IMR-90 (cell line): ENCODE results near the gene ASXL1. TPM values are rescaled to one million over a fixed set of nuclear protein-coding genes. Genes with fewer than 3 reads are reported as not detected.

Experiments
- ATAC-seq: fragments of 200-7000 bp; cut with Tn5 transposase; 2 replicates; pipeline ENCODE4 v1.9.1; 2020; ENCODE audit warnings: low read depth, mild to moderate bottlenecking, moderate library complexity
- BruUV-seq: library from RNA; stranded (reverse); fragments of 400-500 nt; replicated peaks from 2 replicates; lab custom pipeline; 2021; lab: Mats Ljungman, UMichigan
- CTCF ChIA-PET: fragments of 300-600 bp; formaldehyde crosslinking; extraction: SDS; loops from one replicate; lab custom pipeline; 2021; ENCODE audit warnings: antibody characterized with exemption; lab: Yijun Ruan, JAX
- POLR2A ChIA-PET: fragments of 300-600 bp; sonication (Branson Sonifier 250); formaldehyde crosslinking; loops from one replicate; lab custom pipeline; 2022; ENCODE audit warnings: antibody characterized with exemption; ENCODE audit not compliant: unreplicated experiment; lab: Charles Lee
- DNase-seq: peaks from one replicate; pipeline ENCODE4 v3.0.0; 2013
- H2AFZ ChIP-seq: replicated peaks from 2 replicates; pipeline ENCODE3; 2013; ENCODE audit warnings: low read length, mild to moderate bottlenecking; ENCODE audit not compliant: poor library complexity
- H2AK5ac ChIP-seq: 2 replicates; pipeline ENCODE4 v1.6.1; 2013; ENCODE audit warnings: low read depth, low read length, inconsistent platforms
- H2AK9ac ChIP-seq: replicated peaks from 2 replicates; pipeline ENCODE3; 2013; ENCODE audit warnings: mild to moderate bottlenecking, low read depth, low read length, moderate library complexity; ENCODE audit not compliant: poor library complexity
- H2BK120ac ChIP-seq: 2 replicates; pipeline ENCODE4 v1.6.1; 2013; ENCODE audit warnings: low read depth, low read length, inconsistent platforms
- H2BK15ac ChIP-seq: 3 replicates; pipeline ENCODE4 v1.6.1; 2013; ENCODE audit warnings: low read depth, low read length, inconsistent platforms
- H2BK20ac ChIP-seq: 2 replicates; pipeline ENCODE4 v1.6.1; 2013; ENCODE audit warnings: low read depth, mild to moderate bottlenecking, inconsistent platforms, low read length, moderate library complexity
- H2BK5ac ChIP-seq: 2 replicates; pipeline ENCODE4 v1.6.1; 2013; ENCODE audit warnings: mild to moderate bottlenecking, low read depth, low read length, inconsistent platforms; ENCODE audit not compliant: poor library complexity, severe bottlenecking
- H3K14ac ChIP-seq: replicated peaks from 2 replicates; pipeline ENCODE4 v1.6.1; 2013; ENCODE audit warnings: low read depth, low read length, inconsistent platforms
- H3K18ac ChIP-seq: 2 replicates; pipeline ENCODE4 v1.6.1; 2013; ENCODE audit warnings: low read depth, low read length, control low read depth
- H3K23ac ChIP-seq: 2 replicates; pipeline ENCODE4 v1.6.1; 2013; ENCODE audit warnings: low read depth, low read length, inconsistent platforms
- H3K27ac ChIP-seq: 2 replicates; pipeline ENCODE4 v1.5.1; 2013; ENCODE audit warnings: mild to moderate bottlenecking, control low read depth, low read length; ENCODE audit not compliant: insufficient read depth
- H3K27me3 ChIP-seq: 2 replicates; pipeline ENCODE4 v1.6.1; 2013; ENCODE audit warnings: low read length; ENCODE audit not compliant: control insufficient read depth, insufficient read depth
- H3K36me3 ChIP-seq: 2 replicates; pipeline ENCODE4 v1.6.1; 2013; ENCODE audit warnings: low read length, mixed read lengths; ENCODE audit not compliant: control insufficient read depth, insufficient read depth
- H3K4ac ChIP-seq: 2 replicates; pipeline ENCODE4 v1.6.1; 2013; ENCODE audit warnings: low read depth, low read length, inconsistent platforms
- H3K4me1 ChIP-seq: 2 replicates; pipeline ENCODE4 v1.6.1; 2013; ENCODE audit warnings: low read length, mixed read lengths; ENCODE audit not compliant: control insufficient read depth, insufficient read depth
- H3K4me2 ChIP-seq: 2 replicates; pipeline ENCODE4 v1.6.1; 2013; ENCODE audit warnings: low read depth, mild to moderate bottlenecking, control low read depth, low read length, moderate library complexity
- H3K4me3 ChIP-seq: 2 replicates; pipeline ENCODE4 v1.5.1; 2013; ENCODE audit warnings: low read depth, mild to moderate bottlenecking, control low read depth, low read length, moderate library complexity; ENCODE audit not compliant: insufficient read depth
- H3K56ac ChIP-seq: 2 replicates; pipeline ENCODE4 v1.6.1; 2013; ENCODE audit warnings: low read length, inconsistent platforms; ENCODE audit not compliant: insufficient read depth; ENCODE audit errors: extremely low read depth
- H3K79me1 ChIP-seq, 2 experiments: 2 replicates each; pipeline ENCODE4 v1.6.1; 2013; ENCODE audit warnings: low read length in 2 of 2, inconsistent platforms in 1 of 2, low read depth in 1 of 2
- H3K9ac ChIP-seq: 2 replicates; pipeline ENCODE4 v1.6.1; 2013; ENCODE audit warnings: low read depth, low read length, control low read depth
- H3K9me1 ChIP-seq: 2 replicates; pipeline ENCODE4 v1.6.1; 2013; ENCODE audit warnings: low read length, inconsistent platforms; ENCODE audit not compliant: insufficient read depth
- H3K9me3 ChIP-seq: 2 replicates; pipeline ENCODE4 v1.6.1; 2013; ENCODE audit warnings: low read length; ENCODE audit not compliant: control insufficient read depth, insufficient read depth
- H4K20me1 ChIP-seq: 2 replicates; pipeline ENCODE4 v1.6.1; 2013; ENCODE audit warnings: low read length, inconsistent platforms; ENCODE audit not compliant: insufficient read depth
- H4K5ac ChIP-seq: 2 replicates; pipeline ENCODE4 v1.6.1; 2013; ENCODE audit warnings: mild to moderate bottlenecking, low read depth, low read length, control low read depth
- H4K8ac ChIP-seq, 2 experiments: 2 replicates each; pipeline ENCODE4 v1.6.1; 2013; ENCODE audit warnings: low read depth in 2 of 2, low read length in 2 of 2, control low read depth in 1 of 2, inconsistent platforms in 1 of 2
- H4K91ac ChIP-seq: 2 replicates; pipeline ENCODE4 v1.6.1; 2013; ENCODE audit warnings: low read depth, low read length, inconsistent platforms; ENCODE audit not compliant: insufficient read depth
- BHLHE40 ChIP-seq: fragments of 150-350 bp; IDR thresholded peaks from 2 replicates; pipeline ENCODE4 v1.6.1; 2016; ENCODE audit warnings: mild to moderate bottlenecking, low read depth, low read length
- CEBPB ChIP-seq: IDR thresholded peaks from 2 replicates; pipeline ENCODE4 v1.6.1; 2012; ENCODE audit warnings: low read depth, low read length, improper control_type of control experiment
- FOS ChIP-seq: fragments of 150-350 bp; IDR thresholded peaks from 2 replicates; pipeline ENCODE4 v1.6.1; 2016; ENCODE audit warnings: low read depth, low read length
- MAFK ChIP-seq: IDR thresholded peaks from 2 replicates; pipeline ENCODE4 v1.6.1; 2012; ENCODE audit warnings: low read depth, low read length, improper control_type of control experiment
- MAZ ChIP-seq: IDR thresholded peaks from 2 replicates; pipeline ENCODE4 v1.6.1; 2012; ENCODE audit warnings: low read depth, mild to moderate bottlenecking, low read length, improper control_type of control experiment, moderate library complexity, borderline replicate concordance
- MXI1 ChIP-seq: IDR thresholded peaks from 2 replicates; pipeline ENCODE4 v1.6.1; 2012; ENCODE audit warnings: low read depth, mild to moderate bottlenecking, low read length, moderate library complexity, borderline replicate concordance
- NFE2L2 ChIP-seq: fragments of 150-350 bp; IDR thresholded peaks from 2 replicates; pipeline ENCODE4 v1.6.1; 2016; ENCODE audit warnings: low read depth, mild to moderate bottlenecking, low read length
- POLR2A ChIP-seq: IDR thresholded peaks from 2 replicates; pipeline ENCODE4 v1.6.1; 2012; ENCODE audit warnings: mild to moderate bottlenecking, low read depth, low read length
- RCOR1 ChIP-seq: IDR thresholded peaks from 2 replicates; pipeline ENCODE4 v1.6.1; 2012; ENCODE audit warnings: mild to moderate bottlenecking, low read length, improper control_type of control experiment; ENCODE audit not compliant: insufficient replicate concordance
- SMC3 ChIP-seq: fragments of 150-350 bp; IDR thresholded peaks from 2 replicates; pipeline ENCODE4 v1.6.1; 2016; ENCODE audit warnings: low read depth, mild to moderate bottlenecking, antibody characterized with exemption, low read length, moderate library complexity
- WGBS, 2 experiments: methylation state at CpG; one replicate each; pipeline versions ENCODE4 v1.1.5 to v1.1.7; 2013; ENCODE audit warnings: missing lambda C conversion rate in 2 of 2; ENCODE audit not compliant: insufficient read length in 1 of 2; ENCODE audit errors: extremely low coverage in 2 of 2; 5-methylcytosine and 5-hydroxymethylcytosine counted together
- dilution Hi-C: fragments of 300-500 bp; cut with HindIII; formaldehyde crosslinking; loops from one replicate; pipeline ENCODE4 v1.14.3; 2018; ENCODE audit warnings: low sequenced_read_pairs; ENCODE audit not compliant: unreplicated experiment
- in situ Hi-C: fragments of 300-500 bp; cut with MboI; formaldehyde crosslinking; loops from 3 replicates; pipeline ENCODE4 v1.14.3; 2019; ENCODE audit warnings: low sequenced_read_pairs, inconsistent platforms, mixed read lengths
- intact Hi-C: fragments of 100-400 bp; cut with micrococcal nuclease; formaldehyde crosslinking; loops from 2 replicates; pipeline ENCODE4 v1.10.0; 2022
- polyA plus RNA-seq, 3 experiments: library from polyadenylated mRNA; depleted of rRNA; stranded (reverse); fragments of >200 nt; gene quantifications; 2 replicates each; pipeline ENCODE4 v1.2.3, GENCODE V29; 2012; ENCODE audit warnings: low replicate concordance in 1 of 3
- total RNA-seq: library from RNA; depleted of rRNA; stranded (reverse); fragments of >200 nt; gene quantifications from 2 replicates; pipeline ENCODE4 v1.2.3, GENCODE V29; 2012

ASXL1 gene
- total and polyA plus RNA-seq, 2 of the 4 experiments (the other 2 are of a cell fraction), result 29.9 to 37.1 TPM

DNA sequence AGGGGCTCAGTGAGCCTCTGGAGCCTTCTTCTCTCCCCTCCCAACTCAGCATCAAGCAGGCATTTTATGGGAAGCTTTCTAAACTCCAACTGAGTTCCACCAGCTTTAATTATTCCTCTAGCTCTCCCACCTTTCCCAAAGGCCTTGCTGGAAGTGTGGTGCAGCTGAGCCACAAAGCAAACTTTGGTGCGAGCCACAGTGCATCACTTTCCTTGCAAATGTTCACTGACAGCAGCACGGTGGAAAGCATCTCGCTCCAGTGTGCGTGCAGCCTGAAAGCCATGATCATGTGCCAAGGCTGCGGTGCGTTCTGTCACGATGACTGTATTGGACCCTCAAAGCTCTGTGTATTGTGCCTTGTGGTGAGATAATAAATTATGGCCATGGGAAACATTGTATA, 78.8 kb downstream of the ASXL1 start:
- H3K9me3 ChIP-seq, result no peaks in the 10 kb centered on the region
- no peak overlapping the region for H2AFZ ChIP-seq
- H3K4me2 ChIP-seq, result no peak overlapping the region
- no peak for DNase-seq
- no peak overlapping the region for H3K9ac ChIP-seq
- no peak overlapping the region for H2BK20ac ChIP-seq
- no peaks in the 10 kb centered on the region for H3K27me3 ChIP-seq
- dilution Hi-C loops (no loop called here), in situ Hi-C loops (no loop called here), intact Hi-C loops (loop anchor here (5.0 kb wide), 1 partner anchor 100 kb away; no protein-coding TSS in a partner anchor)
- H4K20me1 ChIP-seq, result peaks cover 51% of the 10 kb centered on the region
- CTCF ChIA-PET, result no interaction called here
- BruUV-seq, result no TSS peak
- no peak overlapping the region for H3K4ac ChIP-seq
- H4K5ac ChIP-seq, result no peak overlapping the region
- no peak overlapping the region for H3K56ac ChIP-seq
- no peak overlapping the region for H3K23ac ChIP-seq
- no peak overlapping the region for H2AK9ac ChIP-seq
- peaks cover 68% of the 10 kb centered on the region for H3K36me3 ChIP-seq
- peaks cover 36 to 74% of the 10 kb centered on the region in 2 experiments for H3K79me1 ChIP-seq
- WGBS, 2 experiments, result 97% methylated on average over 7 of the region's 7 CpGs; no CpG with 5 or more reads in 1 of the 2 experiments
- H3K14ac ChIP-seq, result no peak overlapping the region
- H3K9me1 ChIP-seq, result peaks cover 44% of the 10 kb centered on the region
- H2BK15ac ChIP-seq, result no peak overlapping the region
- H3K18ac ChIP-seq, result no peak overlapping the region
- H4K8ac ChIP-seq, result no peak overlapping the region
- no peak overlapping the region for H3K27ac ChIP-seq
- no peak for ATAC-seq
- H3K4me1 ChIP-seq, result peaks cover 7% of the 10 kb centered on the region
- H3K4me3 ChIP-seq, result no peak overlapping the region
- H2BK5ac ChIP-seq, result no peak overlapping the region
- H2AK5ac ChIP-seq, result no peak overlapping the region
- POLR2A ChIA-PET, result interaction anchor here (0.6 kb wide), 1 partner anchor 17 kb away, joined by 3 read pairs; no protein-coding TSS in a partner anchor
- H2BK120ac ChIP-seq, result no peak overlapping the region
- H4K91ac ChIP-seq, result no peak overlapping the region
- TF ChIP-seq MAZ, result no peak
- TF ChIP-seq CEBPB, result no peak
- TF ChIP-seq FOS, result no peak
- TF ChIP-seq RCOR1, result no peak
- TF ChIP-seq NFE2L2, result no peak
- no peak for TF ChIP-seq MAFK
- TF ChIP-seq MXI1, result no peak
- TF ChIP-seq POLR2A, result no peak
- no peak for TF ChIP-seq SMC3
- no peak for TF ChIP-seq BHLHE40
